H9 (cell line): Measurements from ENCODE around the gene SEMA3A. TPM values are rescaled to one million over a fixed set of nuclear protein-coding genes. Genes with fewer than 3 reads are reported as not detected.

Experiments used
- DNase-seq: peaks from one replicate; pipeline ENCODE4 v3.0.0-alpha.2; 2017
- H2AFZ ChIP-seq: one replicate; pipeline ENCODE4 v1.6.1; 2013; ENCODE audit warnings: mild to moderate bottlenecking, low read length, control low read depth, moderate library complexity
- H2AK5ac ChIP-seq: 2 replicates; pipeline ENCODE4 v1.6.1; 2013; ENCODE audit warnings: low read length, control low read depth, mixed read lengths; ENCODE audit not compliant: insufficient read length
- H2BK120ac ChIP-seq: one replicate; pipeline ENCODE4 v1.6.1; 2013; ENCODE audit warnings: low read depth, mild to moderate bottlenecking, low read length, control low read depth, inconsistent platforms; ENCODE audit not compliant: poor library complexity, severe bottlenecking
- H2BK12ac ChIP-seq: 2 replicates; pipeline ENCODE4 v1.6.1; 2013; ENCODE audit warnings: low read length, control low read depth, mixed read lengths, low read depth; ENCODE audit not compliant: insufficient read length
- H2BK15ac ChIP-seq: 2 replicates; pipeline ENCODE4 v1.6.1; 2013; ENCODE audit warnings: low read depth, low read length, control low read depth
- H2BK20ac ChIP-seq: one replicate; pipeline ENCODE4 v1.6.1; 2013; ENCODE audit warnings: low read depth, mild to moderate bottlenecking, low read length, control low read depth, inconsistent platforms; ENCODE audit not compliant: poor library complexity, severe bottlenecking
- H2BK5ac ChIP-seq: 2 replicates; pipeline ENCODE4 v1.6.1; 2013; ENCODE audit warnings: low read length, control low read depth, mixed read lengths; ENCODE audit not compliant: insufficient read length
- H3K14ac ChIP-seq: 2 replicates; pipeline ENCODE4 v1.6.1; 2013; ENCODE audit warnings: low read length, control low read depth; ENCODE audit not compliant: insufficient read depth
- H3K18ac ChIP-seq: 2 replicates; pipeline ENCODE4 v1.6.1; 2013; ENCODE audit warnings: low read depth, mild to moderate bottlenecking, mixed read lengths, low read length, control low read depth; ENCODE audit not compliant: insufficient read length
- H3K23ac ChIP-seq: 2 replicates; pipeline ENCODE4 v1.6.1; 2013; ENCODE audit warnings: low read length, control low read depth, mixed read lengths, low read depth; ENCODE audit not compliant: insufficient read length
- H3K23me2 ChIP-seq: 2 replicates; pipeline ENCODE4 v1.6.1; 2013; ENCODE audit warnings: low read depth, mild to moderate bottlenecking, mixed read lengths, low read length, control low read depth; ENCODE audit not compliant: insufficient read length, poor library complexity, severe bottlenecking
- H3K27ac ChIP-seq: 2 replicates; pipeline ENCODE4 v1.5.1; 2013; ENCODE audit warnings: low read length, control low read depth, mixed read lengths, low read depth; ENCODE audit not compliant: insufficient read length
- H3K27me3 ChIP-seq: 2 replicates; pipeline ENCODE4 v1.6.1; 2013; ENCODE audit warnings: low read length, control low read depth, inconsistent platforms; ENCODE audit not compliant: insufficient read depth
- H3K4ac ChIP-seq: 2 replicates; pipeline ENCODE4 v1.6.1; 2013; ENCODE audit warnings: low read depth, mild to moderate bottlenecking, control low read depth, inconsistent platforms, low read length, moderate library complexity
- H3K4me1 ChIP-seq: 2 replicates; pipeline ENCODE4 v1.6.1; 2013; ENCODE audit warnings: low read length, control low read depth, inconsistent platforms; ENCODE audit not compliant: insufficient read depth
- H3K4me2 ChIP-seq: 2 replicates; pipeline ENCODE4 v1.6.1; 2013; ENCODE audit warnings: low read length, control low read depth, mixed read lengths; ENCODE audit not compliant: insufficient read length, insufficient read depth
- H3K56ac ChIP-seq: 2 replicates; pipeline ENCODE4 v1.6.1; 2013; ENCODE audit warnings: low read depth, mild to moderate bottlenecking, mixed read lengths, low read length, control low read depth; ENCODE audit not compliant: insufficient read length
- H3K79me1 ChIP-seq: 2 replicates; pipeline ENCODE4 v1.6.1; 2013; ENCODE audit warnings: low read depth, mild to moderate bottlenecking, moderate library complexity, low read length, control low read depth, inconsistent platforms; ENCODE audit not compliant: insufficient read depth, poor library complexity, severe bottlenecking
- H3K79me2 ChIP-seq: 2 replicates; pipeline ENCODE4 v1.6.1; 2013; ENCODE audit warnings: low read length, control low read depth, inconsistent platforms; ENCODE audit not compliant: insufficient read depth
- H3K9ac ChIP-seq: 2 replicates; pipeline ENCODE4 v1.6.1; 2013; ENCODE audit warnings: low read length, control low read depth, mixed read lengths; ENCODE audit not compliant: insufficient read length; ENCODE audit errors: extremely low read depth
- H3K9me3 ChIP-seq: one replicate; pipeline ENCODE4 v1.6.1; 2013; ENCODE audit warnings: low read depth, low read length, inconsistent platforms; ENCODE audit not compliant: control insufficient read depth
- H3T11ph ChIP-seq: one replicate; pipeline ENCODE4 v1.6.1; 2013; ENCODE audit warnings: mild to moderate bottlenecking, low read length, control low read depth, inconsistent platforms
- H4K20me1 ChIP-seq: one replicate; pipeline ENCODE4 v1.6.1; 2013; ENCODE audit not compliant: control insufficient read depth, insufficient read length, insufficient read depth
- H4K5ac ChIP-seq: 2 replicates; pipeline ENCODE4 v1.6.1; 2013; ENCODE audit warnings: low read depth, mild to moderate bottlenecking, mixed read lengths, low read length, control low read depth; ENCODE audit not compliant: insufficient read length
- H4K8ac ChIP-seq: replicated peaks from 2 replicates; pipeline ENCODE4 v1.6.1; 2013; ENCODE audit warnings: low read length, control low read depth, mixed read lengths, low read depth; ENCODE audit not compliant: insufficient read length
- H4K91ac ChIP-seq: 2 replicates; pipeline ENCODE4 v1.6.1; 2013; ENCODE audit warnings: low read depth, mild to moderate bottlenecking, moderate library complexity, mixed read lengths, low read length, control low read depth; ENCODE audit not compliant: insufficient read length
- H3K27ac Mint-ChIP-seq, 3 experiments: 2 replicates in 2 of 3; 3 replicates in 1 of 3; pipeline ENCODE4 v1.8.0; 2020 to 2021; ENCODE audit warnings: mixed read lengths in 3 of 3, mild to moderate bottlenecking in 1 of 3, moderate library complexity in 1 of 3
- H3K27me3 Mint-ChIP-seq: 2 replicates; pipeline ENCODE4 v1.8.0; 2021; ENCODE audit warnings: low read depth, mild to moderate bottlenecking, moderate library complexity, mixed read lengths
- H3K36me3 Mint-ChIP-seq, 3 experiments: 2 replicates in 2 of 3; 3 replicates in 1 of 3; pipeline ENCODE4 v1.8.0; 2020 to 2021; ENCODE audit warnings: low read depth in 3 of 3, mixed read lengths in 3 of 3; ENCODE audit not compliant: insufficient read depth in 1 of 3
- H3K4me1 Mint-ChIP-seq, 2 experiments: 2 replicates each; pipeline ENCODE4 v1.8.0; 2020; ENCODE audit warnings: mixed read lengths in 2 of 2
- H3K4me3 Mint-ChIP-seq, 2 experiments: 2 replicates in 1 of 2; 3 replicates in 1 of 2; pipeline ENCODE4 v1.8.0; 2020 to 2021; ENCODE audit warnings: mild to moderate bottlenecking in 2 of 2, mixed read lengths in 2 of 2, moderate library complexity in 1 of 2
- H3K9me3 Mint-ChIP-seq, 2 experiments: 2 replicates in 1 of 2; 3 replicates in 1 of 2; pipeline ENCODE4 v1.8.0; 2020; ENCODE audit warnings: mild to moderate bottlenecking in 2 of 2, mixed read lengths in 2 of 2, moderate library complexity in 1 of 2
- CTCF ChIP-seq: fragments of 200-600 bp; sonication (generic); conservative IDR thresholded peaks from 3 replicates; pipeline ENCODE4 v1.8.0; 2021; ENCODE audit warnings: antibody characterized with exemption, mild to moderate bottlenecking
- WGBS: extraction: QIAGEN DNeasy Blood & Tissue Kit; methylation state at CpG from one replicate; pipeline ENCODE4 v1.1.7; 2013; ENCODE audit warnings: missing lambda C conversion rate, low lambda C conversion rate, mixed read lengths; ENCODE audit not compliant: insufficient read length; ENCODE audit errors: extremely low coverage; 5-methylcytosine and 5-hydroxymethylcytosine counted together
- total RNA-seq: library from RNA; stranded (reverse); gene quantifications from 2 replicates; pipeline ENCODE4 v1.2.1, GENCODE V29; 2021

The SEMA3A gene
- total RNA-seq, 1 experiment from 2014 or later = 60.0 TPM

GRCh38 chr7:84144935-84145334 lies 49.7 kb downstream of the SEMA3A start:
- H3K27me3 ChIP-seq = no peaks in the 10 kb centered on the region
- H3K4me1 Mint-ChIP-seq = peaks cover 64 to 70% of the 10 kb centered on the region in 2 experiments
- H3K56ac ChIP-seq = no peak overlapping the region
- no peak overlapping the region for H2BK5ac ChIP-seq
- H3K9me3 Mint-ChIP-seq = no peaks in the 10 kb centered on the region
- peak overlapping the region; percentile 51 for H3K4me2 ChIP-seq
- no peaks in the 10 kb centered on the region for H3K27me3 Mint-ChIP-seq
- no peak overlapping the region for H4K5ac ChIP-seq
- H2BK20ac ChIP-seq = no peak overlapping the region
- no peak overlapping the region for H2BK15ac ChIP-seq
- H3K27ac Mint-ChIP-seq = peak overlapping the region; percentile 76 to 98 (median 82); a peak in 6 of 7 replicates
- H3K14ac ChIP-seq = no peak overlapping the region
- H2AK5ac ChIP-seq = no peak overlapping the region
- no peak overlapping the region for H3K23ac ChIP-seq
- H3K79me2 ChIP-seq = peaks cover 15% of the 10 kb centered on the region; the same call in 1 of the 2 replicates
- H3K9me3 ChIP-seq = no peaks in the 10 kb centered on the region
- H4K91ac ChIP-seq = no peak overlapping the region
- no peak overlapping the region for H3K18ac ChIP-seq
- H4K8ac ChIP-seq = no peak overlapping the region
- no peak for TF ChIP-seq CTCF
- no peak overlapping the region for H2BK12ac ChIP-seq
- H3K36me3 Mint-ChIP-seq = peaks cover 7% of the 10 kb centered on the region in 3 experiments
- peaks cover 6% of the 10 kb centered on the region for H3K79me1 ChIP-seq
- H3K9ac ChIP-seq = no peak overlapping the region
- H3K4me1 ChIP-seq = no peaks in the 10 kb centered on the region
- WGBS = no CpG with 5 or more reads among the region's 1 CpG
- H3K4me3 Mint-ChIP-seq = peak overlapping the region; percentile 1 to 44; a peak in 3 of 5 replicates
- H2AFZ ChIP-seq = no peak overlapping the region
- H3K23me2 ChIP-seq = no peaks in the 10 kb centered on the region
- no peak overlapping the region for H3T11ph ChIP-seq
- no peak overlapping the region for H2BK120ac ChIP-seq
- no peaks in the 10 kb centered on the region for H4K20me1 ChIP-seq
- H3K27ac ChIP-seq = peak overlapping the region; percentile 78
- H3K4ac ChIP-seq = no peak overlapping the region
- no peak for DNase-seq
